ENCODE data around the gene CD8A.
"Not testable (repeated sequence)": the region's sequence is repeated elsewhere in the genome, so short reads cannot be mapped to it uniquely, and the experiment has no call there.

CD8A gene

GRCh38 chr2:86750240-86750839 lies 40.4 kb downstream of the CD8A start:
- DNase-seq (ENCODE audit: low read depth): no peak
- H3K4me3 ChIP-seq (ENCODE audit: low read depth, low read length): no peak overlapping the region
- no peak for TF ChIP-seq CTCF (IDR thresholded peaks at IDR 0.05; ENCODE audit: control insufficient read depth, extremely low read depth, insufficient read depth)

- DNase-seq (ENCODE audit: low read depth): peak; percentile 54
- TF ChIP-seq CTCF (IDR thresholded peaks at IDR 0.05; ENCODE audit: control insufficient read depth, extremely low read depth, insufficient read depth): no peak
- no peak overlapping the region for H3K4me3 ChIP-seq (ENCODE audit: low read depth, low read length)
Measured at GRCh38 chr2:86747711-86748639, 42.7 kb downstream of the CD8A start.

GRCh38 chr2:86746939-86747338 lies 43.8 kb downstream of the CD8A start:
- TF ChIP-seq CTCF (IDR thresholded peaks at IDR 0.05; ENCODE audit: control insufficient read depth, extremely low read depth, insufficient read depth): no peak
- H3K4me3 ChIP-seq (ENCODE audit: low read depth, low read length): no peak overlapping the region
- no peak for DNase-seq (ENCODE audit: low read depth)

DNA sequence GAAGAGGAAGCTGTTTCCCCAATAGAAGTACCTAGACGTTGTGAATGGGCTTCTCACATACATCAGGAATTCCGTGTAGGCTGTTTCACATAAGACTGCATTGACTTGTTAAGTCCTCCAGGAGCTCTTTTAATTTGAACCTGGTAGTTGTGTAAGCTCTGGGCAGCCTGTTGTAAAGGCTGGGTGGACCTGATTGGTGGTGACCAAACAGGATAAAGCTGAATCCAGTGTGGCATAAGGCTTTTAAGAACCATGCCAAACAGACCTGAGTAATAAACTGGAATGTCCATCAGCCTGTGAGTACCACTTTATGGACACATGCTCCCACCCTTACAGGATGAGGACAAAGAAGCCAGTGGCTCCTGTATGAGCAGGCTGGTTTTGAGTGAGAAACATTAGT lies 46.6 kb downstream of the CD8A start:
- no peak for TF ChIP-seq CTCF (IDR thresholded peaks at IDR 0.05; ENCODE audit: control insufficient read depth, extremely low read depth, insufficient read depth)
- H3K4me3 ChIP-seq (ENCODE audit: low read depth, low read length): no peak overlapping the region
- no peak for DNase-seq (ENCODE audit: low read depth)

GRCh38 chr2:86741889-86742498 lies 48.7 kb downstream of the CD8A start:
- not testable (repeated sequence) for H3K4me3 ChIP-seq (ENCODE audit: low read depth, low read length); DNase-seq (ENCODE audit: low read depth)

DNA sequence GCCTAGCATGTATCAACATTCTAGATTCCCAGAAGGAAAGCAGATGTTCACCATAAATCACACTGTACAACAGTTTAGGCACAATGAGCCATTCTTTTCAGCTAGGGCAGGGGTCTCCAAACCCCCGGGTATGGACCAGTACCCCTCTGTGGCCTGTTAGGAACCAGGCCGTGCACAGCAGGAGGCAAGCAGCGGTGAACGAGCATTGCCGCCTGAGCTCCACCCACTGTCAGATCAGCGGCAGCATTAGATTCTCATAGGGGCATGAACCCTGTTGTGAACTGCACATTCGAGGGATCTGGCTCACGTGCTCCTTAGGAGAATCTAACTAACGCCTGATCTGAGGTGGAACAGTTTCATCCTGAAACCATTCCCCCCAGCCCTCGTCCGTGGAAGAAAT lies 50.8 kb downstream of the CD8A start:
- H3K4me3 ChIP-seq (ENCODE audit: low read depth, low read length); DNase-seq (ENCODE audit: low read depth): not testable (repeated sequence)

DNA sequence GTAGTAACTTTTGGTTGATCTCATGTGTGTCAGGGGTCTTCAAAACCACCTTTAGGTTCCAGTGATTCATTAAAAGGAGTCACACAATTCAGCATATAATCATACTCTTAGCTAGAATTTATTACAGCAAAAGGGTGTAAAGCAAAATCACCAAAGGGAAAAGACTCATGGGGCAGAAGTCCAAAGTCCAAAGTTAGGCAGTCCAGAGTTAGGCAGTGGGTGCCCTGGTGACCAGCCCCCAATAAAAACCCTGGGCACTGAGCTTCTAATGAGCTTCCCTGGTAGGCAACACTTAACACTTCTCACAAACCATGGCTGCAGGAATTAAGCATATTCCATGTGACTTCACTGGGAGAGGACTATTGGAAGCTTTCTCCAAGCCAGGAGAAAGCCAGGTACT lies 51.2 kb downstream of the CD8A start:
- not testable (repeated sequence) for DNase-seq (ENCODE audit: low read depth); H3K4me3 ChIP-seq (ENCODE audit: low read depth, low read length)

GRCh38 chr2:86734896-86735295 lies 55.8 kb downstream of the CD8A start:
- not testable (repeated sequence) for H3K4me3 ChIP-seq (ENCODE audit: low read depth, low read length); DNase-seq (ENCODE audit: low read depth)
